Measurements from ENCODE around the gene TMEM179.
"Not testable (repeated sequence)": the region's sequence is repeated elsewhere in the genome, so short reads cannot be mapped to it uniquely, and the experiment has no call there.

The TMEM179 gene

GRCh38 chr14:104636846-104637545, 32.4 kb upstream of the TMEM179 start:
- DNase-seq, result not testable (repeated sequence)

DNA sequence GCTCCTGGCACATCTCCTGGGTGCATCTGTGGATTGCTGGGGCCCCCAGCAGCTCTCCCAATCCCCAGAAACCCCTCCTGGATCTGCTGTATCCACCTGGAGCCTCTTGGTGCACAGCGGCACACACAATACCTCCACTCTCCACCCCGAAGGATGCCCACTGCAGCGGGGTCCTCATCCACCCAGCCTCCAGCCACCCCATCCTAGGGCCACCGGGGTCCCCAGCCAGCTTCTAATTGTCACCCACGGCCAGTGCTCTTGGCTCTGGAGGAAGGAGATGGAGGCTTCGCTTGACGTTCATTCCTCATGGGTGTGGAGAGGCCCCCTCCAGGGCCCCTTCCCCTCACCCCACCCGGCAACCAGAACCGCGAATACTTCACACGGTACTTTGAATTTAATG, 31.6 kb upstream of the TMEM179 start:
- DNase-seq, result no peak

GRCh38 chr14:104635717-104636116, 31.1 kb upstream of the TMEM179 start:
- no peak for DNase-seq

GRCh38 chr14:104634886-104635570, 30.5 kb upstream of the TMEM179 start:
- DNase-seq, result no peak

GRCh38 chr14:104634138-104634760, 29.7 kb upstream of the TMEM179 start:
- DNase-seq, result no peak

- DNase-seq, result no peak
Measured at GRCh38 chr14:104633276-104634137, 28.9 kb upstream of the TMEM179 start.

DNA sequence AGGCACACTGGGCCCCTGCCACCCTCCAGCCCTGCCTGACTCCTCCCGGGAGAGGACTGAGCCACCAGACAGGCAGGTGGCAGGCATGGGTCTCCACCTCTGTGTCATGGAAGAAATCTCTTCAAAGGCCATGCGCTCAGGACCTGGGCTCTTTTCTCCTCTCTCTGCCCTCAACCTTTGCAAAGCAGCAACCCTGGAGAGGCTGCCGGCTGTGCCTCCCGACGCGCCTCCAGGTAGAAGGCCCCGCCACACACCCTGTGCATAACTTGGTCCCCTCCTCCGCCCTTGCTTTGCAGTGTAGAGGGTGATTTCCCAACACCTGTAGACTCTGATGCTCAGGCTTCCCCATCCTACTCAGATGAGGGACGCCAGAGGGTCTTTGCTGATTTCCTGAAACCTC, 28.2 kb upstream of the TMEM179 start:
- no peak for DNase-seq

DNA sequence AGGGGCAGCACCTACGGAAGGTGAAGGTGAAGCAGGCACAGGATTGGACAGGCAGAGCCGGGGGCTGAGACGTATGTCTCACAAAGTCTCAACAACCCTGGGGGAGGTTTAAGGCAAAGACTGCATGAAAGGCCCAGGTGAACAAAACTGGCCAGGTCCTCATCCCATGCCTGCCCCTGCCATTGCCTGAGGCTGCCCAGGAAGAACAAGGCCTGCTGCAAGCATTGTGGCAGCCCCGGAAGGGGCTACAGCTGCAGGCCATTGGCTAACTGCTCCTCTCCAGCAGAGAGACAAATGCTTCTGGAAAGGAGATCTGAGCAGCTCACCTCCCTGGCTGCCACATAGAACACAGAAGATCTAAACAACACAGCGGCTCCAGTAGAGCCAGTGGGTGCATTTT, 20.4 kb upstream of the TMEM179 start:
- DNase-seq, result no peak

- DNase-seq, result no peak
Measured at GRCh38 chr14:104614126-104614812, 9.7 kb upstream of the TMEM179 start.

- no peak for DNase-seq
Measured at GRCh38 chr14:104611881-104612280, 7.3 kb upstream of the TMEM179 start.

DNA sequence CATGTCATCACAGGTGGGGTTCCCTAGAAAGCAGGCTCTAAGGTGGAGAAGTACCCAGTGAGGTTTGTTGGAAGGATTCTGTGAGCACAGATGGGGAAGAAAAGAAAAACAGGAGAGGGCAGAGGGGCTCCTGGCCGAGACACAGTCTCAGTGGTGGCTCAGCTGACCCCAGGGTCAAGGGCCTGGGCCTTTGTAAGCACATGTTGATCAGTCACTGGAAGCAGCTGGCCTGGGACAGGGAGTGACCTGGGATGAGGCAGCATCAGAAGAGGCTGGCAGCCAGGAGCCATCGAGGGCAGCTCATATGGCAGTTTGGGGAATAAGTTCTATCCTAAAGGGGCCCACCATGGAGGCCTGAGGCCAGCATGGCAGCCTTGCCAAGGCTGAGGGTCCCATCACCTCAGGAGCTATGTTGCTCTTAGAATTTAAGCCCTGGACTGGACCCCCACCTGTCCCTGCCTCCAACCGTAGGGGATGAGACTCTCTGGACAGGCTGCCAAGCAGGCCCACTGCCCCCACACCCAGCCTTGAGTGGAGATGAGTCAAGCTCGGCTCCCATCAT, 6.3 kb upstream of the TMEM179 start:
- DNase-seq, result no peak

- DNase-seq, result no peak
Measured at GRCh38 chr14:104609666-104610065, 5.1 kb upstream of the TMEM179 start.

DNA sequence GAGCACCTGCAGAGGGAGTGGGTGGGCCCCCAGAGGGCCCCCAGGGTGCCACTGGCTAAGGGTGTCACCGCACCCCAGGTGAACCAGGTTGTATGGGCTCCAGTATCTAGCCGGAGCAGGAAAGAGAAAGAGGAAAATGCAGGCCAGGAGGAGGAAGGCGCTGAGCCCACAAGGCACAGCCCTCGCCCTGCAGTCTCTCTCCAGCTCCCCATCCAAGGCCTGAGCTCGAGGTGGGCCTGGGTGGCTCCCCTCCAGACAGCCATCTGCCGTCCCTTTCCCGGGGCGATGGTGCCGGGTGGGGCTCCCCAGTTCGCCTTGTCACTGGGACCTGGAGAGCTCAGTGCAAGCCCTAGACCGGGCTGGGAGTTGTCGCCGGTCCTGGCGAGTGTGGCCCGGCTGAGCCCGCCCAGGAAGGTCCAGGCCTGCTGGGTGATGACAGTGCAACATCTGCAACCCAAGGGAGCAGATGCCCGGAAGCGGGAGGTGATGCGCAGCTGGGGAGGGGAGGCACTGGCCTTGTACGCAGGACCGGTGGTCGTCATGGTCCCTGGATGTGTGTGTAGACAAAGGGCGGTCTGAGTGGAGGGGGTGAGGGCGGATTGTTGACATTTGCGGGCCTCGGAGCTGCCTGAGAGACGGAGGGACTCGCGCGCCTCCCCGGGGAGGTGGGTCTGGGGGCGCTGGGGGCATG, 716 bp downstream of the TMEM179 start:
- DNase-seq, result no peak

DNA sequence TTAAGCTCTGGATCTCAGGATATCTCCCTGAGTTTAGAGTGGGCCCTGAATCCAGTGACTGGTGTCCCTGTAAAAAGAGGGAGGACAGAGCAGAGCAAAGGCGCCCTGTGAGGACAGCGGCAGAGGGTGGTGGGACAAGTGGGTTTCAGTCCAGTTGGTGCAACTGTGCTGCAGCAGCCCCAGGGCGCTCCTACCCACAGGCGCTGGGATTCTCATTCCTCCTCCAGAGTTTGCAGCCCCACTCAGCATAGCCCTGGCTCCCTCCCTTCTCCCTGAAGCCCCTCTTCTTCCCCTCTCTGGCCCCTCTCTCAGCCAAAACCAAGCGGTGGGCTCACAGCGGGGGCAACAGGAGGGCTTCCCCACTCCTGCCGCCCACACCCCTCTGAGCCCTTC, 1.6 kb downstream of the TMEM179 start:
- DNase-seq, result no peak

DNA sequence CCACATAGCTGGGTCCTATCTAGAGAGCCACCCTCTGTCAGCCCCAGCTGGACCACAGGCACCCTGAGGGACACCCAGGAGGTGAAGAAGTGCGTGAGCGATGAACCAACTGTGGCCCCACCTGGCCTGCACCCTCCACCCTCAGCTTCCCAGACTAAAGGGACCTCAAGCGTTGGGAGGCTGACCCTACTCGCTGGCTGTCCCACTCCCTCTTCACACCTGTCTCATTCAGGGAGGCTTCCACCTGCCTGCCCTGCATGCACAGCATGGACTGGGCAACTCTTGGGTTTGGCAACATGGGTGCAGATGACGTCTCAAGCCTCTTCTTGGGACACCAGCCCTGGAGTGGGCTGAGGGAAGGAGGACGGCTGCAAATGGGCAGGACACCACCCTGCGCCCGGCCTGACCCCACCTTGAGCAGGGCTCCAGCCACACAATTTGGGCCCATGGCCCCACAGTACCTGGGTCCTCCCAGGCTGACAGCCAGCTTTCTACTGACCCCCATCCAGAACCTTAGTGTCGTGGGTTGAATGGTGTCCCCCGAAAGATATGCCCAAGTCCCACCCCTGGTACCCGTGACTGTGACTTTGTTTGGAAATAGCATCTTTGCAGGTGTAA, 2.1 kb downstream of the TMEM179 start:
- no peak for DNase-seq

GRCh38 chr14:104601786-104602185, 2.8 kb downstream of the TMEM179 start:
- no peak for DNase-seq

DNA sequence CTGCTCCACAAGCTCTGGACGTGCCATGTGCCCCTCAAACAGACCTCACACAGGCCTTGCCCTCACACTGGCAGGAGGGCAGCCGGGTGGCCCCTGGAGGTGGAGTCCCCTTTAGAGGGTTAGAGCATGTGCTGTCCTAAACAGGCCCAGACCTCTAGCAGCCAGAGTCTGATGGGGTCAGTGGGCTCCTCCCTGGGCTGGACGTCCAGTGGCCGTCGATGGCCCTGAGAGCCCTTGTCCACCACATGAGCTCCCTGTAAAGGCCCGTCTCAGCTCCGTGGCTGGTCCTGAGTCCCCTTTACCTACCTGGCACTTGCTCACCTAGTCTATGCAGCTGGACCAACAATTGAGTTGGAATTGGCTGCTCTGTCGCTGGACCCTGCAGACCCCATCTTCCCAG, 3.8 kb downstream of the TMEM179 start:
- no peak for DNase-seq

- DNase-seq, result no peak
Measured at GRCh38 chr14:104600141-104600643, 4.4 kb downstream of the TMEM179 start.

GRCh38 chr14:104599446-104599845, 5.1 kb downstream of the TMEM179 start:
- DNase-seq, result no peak

DNA sequence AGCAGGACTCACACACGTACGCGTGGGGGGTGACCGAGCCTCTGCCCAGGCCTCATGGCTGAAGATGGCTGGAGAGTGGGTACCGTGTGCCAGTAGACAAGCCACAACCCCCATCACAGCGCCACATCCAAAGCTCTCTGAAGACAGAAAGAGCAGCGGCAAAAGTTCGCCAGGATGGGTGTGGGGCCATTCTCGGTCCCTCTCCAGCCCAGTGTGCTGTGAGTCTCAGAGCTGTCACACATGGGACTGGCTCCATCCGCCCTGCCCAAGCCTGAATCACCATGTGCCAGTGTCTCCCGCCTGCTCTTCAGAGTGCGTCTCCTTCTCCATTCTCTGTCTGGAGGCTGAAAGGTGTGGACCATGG, 5.7 kb downstream of the TMEM179 start:
- DNase-seq, result no peak

All from activated gamma-delta T cell treated with Interleukin-2 at 50 U/mL for 16 hours (primary cell).